H9 (cell line): ENCODE results near the gene SIX5. TPM values are rescaled to one million over a fixed set of nuclear protein-coding genes. Genes with fewer than 3 reads are reported as not detected.

Experiments
- DNase-seq: peaks from one replicate; pipeline ENCODE4 v3.0.0-alpha.2; 2017
- H2AFZ ChIP-seq: one replicate; pipeline ENCODE4 v1.6.1; 2013; ENCODE audit warnings: mild to moderate bottlenecking, low read length, control low read depth, moderate library complexity
- H2AK5ac ChIP-seq: 2 replicates; pipeline ENCODE4 v1.6.1; 2013; ENCODE audit warnings: low read length, control low read depth, mixed read lengths; ENCODE audit not compliant: insufficient read length
- H2BK120ac ChIP-seq: one replicate; pipeline ENCODE4 v1.6.1; 2013; ENCODE audit warnings: low read depth, mild to moderate bottlenecking, low read length, control low read depth, inconsistent platforms; ENCODE audit not compliant: poor library complexity, severe bottlenecking
- H2BK12ac ChIP-seq: 2 replicates; pipeline ENCODE4 v1.6.1; 2013; ENCODE audit warnings: low read length, control low read depth, mixed read lengths, low read depth; ENCODE audit not compliant: insufficient read length
- H2BK15ac ChIP-seq: 2 replicates; pipeline ENCODE4 v1.6.1; 2013; ENCODE audit warnings: low read depth, low read length, control low read depth
- H2BK20ac ChIP-seq: one replicate; pipeline ENCODE4 v1.6.1; 2013; ENCODE audit warnings: low read depth, mild to moderate bottlenecking, low read length, control low read depth, inconsistent platforms; ENCODE audit not compliant: poor library complexity, severe bottlenecking
- H2BK5ac ChIP-seq: 2 replicates; pipeline ENCODE4 v1.6.1; 2013; ENCODE audit warnings: low read length, control low read depth, mixed read lengths; ENCODE audit not compliant: insufficient read length
- H3K14ac ChIP-seq: 2 replicates; pipeline ENCODE4 v1.6.1; 2013; ENCODE audit warnings: low read length, control low read depth; ENCODE audit not compliant: insufficient read depth
- H3K18ac ChIP-seq: 2 replicates; pipeline ENCODE4 v1.6.1; 2013; ENCODE audit warnings: low read depth, mild to moderate bottlenecking, mixed read lengths, low read length, control low read depth; ENCODE audit not compliant: insufficient read length
- H3K23ac ChIP-seq: 2 replicates; pipeline ENCODE4 v1.6.1; 2013; ENCODE audit warnings: low read length, control low read depth, mixed read lengths, low read depth; ENCODE audit not compliant: insufficient read length
- H3K23me2 ChIP-seq: 2 replicates; pipeline ENCODE4 v1.6.1; 2013; ENCODE audit warnings: low read depth, mild to moderate bottlenecking, mixed read lengths, low read length, control low read depth; ENCODE audit not compliant: insufficient read length, poor library complexity, severe bottlenecking
- H3K27ac ChIP-seq: 2 replicates; pipeline ENCODE4 v1.5.1; 2013; ENCODE audit warnings: low read length, control low read depth, mixed read lengths, low read depth; ENCODE audit not compliant: insufficient read length
- H3K27me3 ChIP-seq: 2 replicates; pipeline ENCODE4 v1.6.1; 2013; ENCODE audit warnings: low read length, control low read depth, inconsistent platforms; ENCODE audit not compliant: insufficient read depth
- H3K4ac ChIP-seq: 2 replicates; pipeline ENCODE4 v1.6.1; 2013; ENCODE audit warnings: low read depth, mild to moderate bottlenecking, control low read depth, inconsistent platforms, low read length, moderate library complexity
- H3K4me1 ChIP-seq: 2 replicates; pipeline ENCODE4 v1.6.1; 2013; ENCODE audit warnings: low read length, control low read depth, inconsistent platforms; ENCODE audit not compliant: insufficient read depth
- H3K4me2 ChIP-seq: 2 replicates; pipeline ENCODE4 v1.6.1; 2013; ENCODE audit warnings: low read length, control low read depth, mixed read lengths; ENCODE audit not compliant: insufficient read length, insufficient read depth
- H3K56ac ChIP-seq: 2 replicates; pipeline ENCODE4 v1.6.1; 2013; ENCODE audit warnings: low read depth, mild to moderate bottlenecking, mixed read lengths, low read length, control low read depth; ENCODE audit not compliant: insufficient read length
- H3K79me1 ChIP-seq: 2 replicates; pipeline ENCODE4 v1.6.1; 2013; ENCODE audit warnings: low read depth, mild to moderate bottlenecking, moderate library complexity, low read length, control low read depth, inconsistent platforms; ENCODE audit not compliant: insufficient read depth, poor library complexity, severe bottlenecking
- H3K79me2 ChIP-seq: 2 replicates; pipeline ENCODE4 v1.6.1; 2013; ENCODE audit warnings: low read length, control low read depth, inconsistent platforms; ENCODE audit not compliant: insufficient read depth
- H3K9ac ChIP-seq: 2 replicates; pipeline ENCODE4 v1.6.1; 2013; ENCODE audit warnings: low read length, control low read depth, mixed read lengths; ENCODE audit not compliant: insufficient read length; ENCODE audit errors: extremely low read depth
- H3K9me3 ChIP-seq: one replicate; pipeline ENCODE4 v1.6.1; 2013; ENCODE audit warnings: low read depth, low read length, inconsistent platforms; ENCODE audit not compliant: control insufficient read depth
- H3T11ph ChIP-seq: one replicate; pipeline ENCODE4 v1.6.1; 2013; ENCODE audit warnings: mild to moderate bottlenecking, low read length, control low read depth, inconsistent platforms
- H4K20me1 ChIP-seq: one replicate; pipeline ENCODE4 v1.6.1; 2013; ENCODE audit not compliant: control insufficient read depth, insufficient read length, insufficient read depth
- H4K5ac ChIP-seq: 2 replicates; pipeline ENCODE4 v1.6.1; 2013; ENCODE audit warnings: low read depth, mild to moderate bottlenecking, mixed read lengths, low read length, control low read depth; ENCODE audit not compliant: insufficient read length
- H4K8ac ChIP-seq: replicated peaks from 2 replicates; pipeline ENCODE4 v1.6.1; 2013; ENCODE audit warnings: low read length, control low read depth, mixed read lengths, low read depth; ENCODE audit not compliant: insufficient read length
- H4K91ac ChIP-seq: 2 replicates; pipeline ENCODE4 v1.6.1; 2013; ENCODE audit warnings: low read depth, mild to moderate bottlenecking, moderate library complexity, mixed read lengths, low read length, control low read depth; ENCODE audit not compliant: insufficient read length
- H3K27ac Mint-ChIP-seq, 3 experiments: 2 replicates in 2 of 3; 3 replicates in 1 of 3; pipeline ENCODE4 v1.8.0; 2020 to 2021; ENCODE audit warnings: mixed read lengths in 3 of 3, mild to moderate bottlenecking in 1 of 3, moderate library complexity in 1 of 3
- H3K27me3 Mint-ChIP-seq: 2 replicates; pipeline ENCODE4 v1.8.0; 2021; ENCODE audit warnings: low read depth, mild to moderate bottlenecking, moderate library complexity, mixed read lengths
- H3K36me3 Mint-ChIP-seq, 3 experiments: 2 replicates in 2 of 3; 3 replicates in 1 of 3; pipeline ENCODE4 v1.8.0; 2020 to 2021; ENCODE audit warnings: low read depth in 3 of 3, mixed read lengths in 3 of 3; ENCODE audit not compliant: insufficient read depth in 1 of 3
- H3K4me1 Mint-ChIP-seq, 2 experiments: 2 replicates each; pipeline ENCODE4 v1.8.0; 2020; ENCODE audit warnings: mixed read lengths in 2 of 2
- H3K4me3 Mint-ChIP-seq, 2 experiments: 2 replicates in 1 of 2; 3 replicates in 1 of 2; pipeline ENCODE4 v1.8.0; 2020 to 2021; ENCODE audit warnings: mild to moderate bottlenecking in 2 of 2, mixed read lengths in 2 of 2, moderate library complexity in 1 of 2
- H3K9me3 Mint-ChIP-seq, 2 experiments: 2 replicates in 1 of 2; 3 replicates in 1 of 2; pipeline ENCODE4 v1.8.0; 2020; ENCODE audit warnings: mild to moderate bottlenecking in 2 of 2, mixed read lengths in 2 of 2, moderate library complexity in 1 of 2
- WGBS: extraction: QIAGEN DNeasy Blood & Tissue Kit; methylation state at CpG from one replicate; pipeline ENCODE4 v1.1.7; 2013; ENCODE audit warnings: missing lambda C conversion rate, low lambda C conversion rate, mixed read lengths; ENCODE audit not compliant: insufficient read length; ENCODE audit errors: extremely low coverage; 5-methylcytosine and 5-hydroxymethylcytosine counted together
- total RNA-seq: library from RNA; stranded (reverse); gene quantifications from 2 replicates; pipeline ENCODE4 v1.2.1, GENCODE V29; 2021
- TF ChIP-seq, protein P1 (sequence below): fragments of 200-600 bp; sonication (generic); conservative IDR thresholded peaks from 3 replicates; pipeline ENCODE4 v1.8.0; 2021; ENCODE audit warnings: antibody characterized with exemption, mild to moderate bottlenecking

Gene SIX5
- total RNA-seq, 1 experiment from 2014 or later = 41.7 TPM

DNA sequence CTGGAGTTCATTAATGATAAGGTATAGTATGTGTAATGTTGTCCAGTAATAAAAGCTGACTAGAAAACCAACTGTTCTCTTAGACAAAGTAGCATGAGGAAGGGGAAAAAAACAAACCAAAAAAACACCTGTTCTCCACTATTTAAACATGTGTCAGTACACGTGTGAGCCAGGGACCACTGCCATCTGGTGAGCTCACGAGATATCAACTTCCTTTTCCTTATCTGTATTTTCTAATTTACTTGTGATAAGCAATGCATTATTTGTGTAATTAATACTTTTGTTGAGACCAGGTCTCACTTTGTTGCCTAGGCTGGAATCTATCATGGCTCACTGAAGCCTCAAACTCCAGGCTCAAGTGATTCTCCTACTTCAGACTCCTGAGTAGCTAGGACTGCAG, 4.3 kb upstream of the SIX5 start:
- no peaks in the 10 kb centered on the region for H3K4me1 ChIP-seq
- H3K4me1 Mint-ChIP-seq = peaks cover 7 to 13% of the 10 kb centered on the region in 2 experiments
- no peak overlapping the region for H3K4me2 ChIP-seq
- H2BK15ac ChIP-seq = no peak overlapping the region
- H3K79me2 ChIP-seq = no peaks in the 10 kb centered on the region
- no peaks in the 10 kb centered on the region for H4K20me1 ChIP-seq
- H2BK12ac ChIP-seq = no peak overlapping the region
- TF ChIP-seq, protein P1, sequence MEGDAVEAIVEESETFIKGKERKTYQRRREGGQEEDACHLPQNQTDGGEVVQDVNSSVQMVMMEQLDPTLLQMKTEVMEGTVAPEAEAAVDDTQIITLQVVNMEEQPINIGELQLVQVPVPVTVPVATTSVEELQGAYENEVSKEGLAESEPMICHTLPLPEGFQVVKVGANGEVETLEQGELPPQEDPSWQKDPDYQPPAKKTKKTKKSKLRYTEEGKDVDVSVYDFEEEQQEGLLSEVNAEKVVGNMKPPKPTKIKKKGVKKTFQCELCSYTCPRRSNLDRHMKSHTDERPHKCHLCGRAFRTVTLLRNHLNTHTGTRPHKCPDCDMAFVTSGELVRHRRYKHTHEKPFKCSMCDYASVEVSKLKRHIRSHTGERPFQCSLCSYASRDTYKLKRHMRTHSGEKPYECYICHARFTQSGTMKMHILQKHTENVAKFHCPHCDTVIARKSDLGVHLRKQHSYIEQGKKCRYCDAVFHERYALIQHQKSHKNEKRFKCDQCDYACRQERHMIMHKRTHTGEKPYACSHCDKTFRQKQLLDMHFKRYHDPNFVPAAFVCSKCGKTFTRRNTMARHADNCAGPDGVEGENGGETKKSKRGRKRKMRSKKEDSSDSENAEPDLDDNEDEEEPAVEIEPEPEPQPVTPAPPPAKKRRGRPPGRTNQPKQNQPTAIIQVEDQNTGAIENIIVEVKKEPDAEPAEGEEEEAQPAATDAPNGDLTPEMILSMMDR = no peak
- no peak overlapping the region for H3K27ac Mint-ChIP-seq
- H3K56ac ChIP-seq = no peak overlapping the region
- no peak overlapping the region for H3K27ac ChIP-seq
- H4K8ac ChIP-seq = no peak overlapping the region
- H3T11ph ChIP-seq = no peak overlapping the region
- H2BK5ac ChIP-seq = no peak overlapping the region
- no peaks in the 10 kb centered on the region for H3K9me3 ChIP-seq
- H4K5ac ChIP-seq = no peak overlapping the region
- no peak for DNase-seq
- H3K4me3 Mint-ChIP-seq = peak overlapping the region in 1 of 2 experiments; percentile 19; a peak in 1 of 5 replicates
- no peak overlapping the region for H3K18ac ChIP-seq
- no peak overlapping the region for H3K4ac ChIP-seq
- no peak overlapping the region for H2AK5ac ChIP-seq
- H2BK120ac ChIP-seq = no peak overlapping the region
- no peaks in the 10 kb centered on the region for H3K79me1 ChIP-seq
- no peaks in the 10 kb centered on the region; a peak in 1 of 5 replicates for H3K9me3 Mint-ChIP-seq
- H3K23me2 ChIP-seq = peaks cover 9% of the 10 kb centered on the region
- peaks cover 14 to 44% (median 35%) of the 10 kb centered on the region in 3 experiments for H3K36me3 Mint-ChIP-seq
- peaks cover 3% of the 10 kb centered on the region for H3K27me3 Mint-ChIP-seq
- no peak overlapping the region for H3K9ac ChIP-seq
- H3K23ac ChIP-seq = no peak overlapping the region
- no peak overlapping the region for H3K14ac ChIP-seq
- no peak overlapping the region for H2AFZ ChIP-seq
- H4K91ac ChIP-seq = no peak overlapping the region
- H2BK20ac ChIP-seq = no peak overlapping the region
- H3K27me3 ChIP-seq = no peaks in the 10 kb centered on the region
- WGBS = no CpG with 5 or more reads among the region's 2 CpGs
